ENCODE results near the gene MMP14. TPM values are rescaled to one million over a fixed set of nuclear protein-coding genes. Genes with fewer than 3 reads are reported as not detected.

The MMP14 gene
- total and polyA plus RNA-seq, 2 experiments from 2014 or later = 7.0 to 56.4 TPM

DNA sequence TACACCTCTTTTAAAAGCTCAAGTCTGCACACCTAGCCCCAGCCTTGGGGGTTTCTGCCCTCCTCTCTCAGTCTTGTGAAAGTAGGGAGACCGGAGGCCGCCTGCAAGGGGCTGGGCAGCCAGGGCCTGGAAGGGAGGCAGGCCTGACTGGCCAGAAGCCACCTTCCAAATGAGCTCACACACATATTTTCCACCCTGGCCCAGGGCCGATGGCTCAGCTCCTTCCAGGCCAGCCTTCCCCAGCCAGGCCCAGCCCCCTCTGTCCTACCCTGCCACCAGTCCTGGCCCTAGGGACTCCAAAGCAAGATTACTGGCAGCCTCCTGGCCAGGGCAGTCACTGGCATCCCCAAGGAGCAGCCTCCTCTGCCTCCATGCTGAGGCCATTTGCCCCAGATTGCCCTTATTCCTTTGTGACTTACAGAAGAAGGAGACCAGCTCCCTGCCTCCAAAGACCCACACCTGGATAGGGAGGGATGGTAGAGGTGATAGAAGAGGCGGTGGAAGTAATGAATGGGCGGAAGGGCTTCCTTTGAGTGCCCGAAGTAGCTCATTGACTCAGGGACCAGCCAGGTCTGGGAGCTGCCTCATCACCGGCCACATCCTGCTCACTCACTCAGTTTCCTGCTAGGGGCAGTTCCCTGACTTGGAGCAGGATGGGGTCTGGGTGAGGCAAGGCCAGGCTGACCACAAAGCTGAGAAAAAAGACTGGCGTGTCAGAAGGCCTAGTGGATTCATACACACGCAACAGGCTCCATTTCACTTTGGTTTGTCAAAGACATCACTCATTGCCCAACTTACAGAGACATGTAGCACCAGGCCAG lies 14.8 kb downstream of the MMP14 start:
- no peak overlapping the region for H3K4me2 ChIP-seq

More for the DNA sequence above, 14.8 kb downstream of the MMP14 start:
- Mint-ChIP-seq H3K4me1 (peaks cover 26% of the 10 kb centered on the region), H3K36me3 (ENCODE audit: low read depth) (0 out of 3 replicates have a peak, but pooled peaks cover 3% of the 10 kb centered on the region), H3K27ac (0 out of 2 replicates have a peak overlapping the region, but pooled peaks have one; percentile 28), H3K27me3 (ENCODE audit: insufficient read depth, low read depth, poor library complexity) (peaks cover 9% of the 10 kb centered on the region), H3K9me3 (no peaks in the 10 kb centered on the region; the same call in 2 of the 3 replicates), H3K4me3 (no peak overlapping the region)
- peaks cover 21% of the 10 kb centered on the region for H3F3A ChIP-seq (replicated peaks; ENCODE audit: low read depth)
- no peak for TF ChIP-seq CTCF (conservative IDR thresholded peaks at IDR 0.05; ENCODE audit: low read depth in 2 of 2)
- no peak for TF ChIP-seq NANOG (IDR thresholded peaks at IDR 0.05; ENCODE audit: borderline replicate concordance)
- TF ChIP-seq ZNF331 (CRISPR knock-in tag; IDR thresholded peaks at IDR 0.05; ENCODE audit: low read depth) = no peak
- no peak for TF ChIP-seq CREB1 (CRISPR knock-in tag; IDR thresholded peaks at IDR 0.05; ENCODE audit: low read depth)
- TF ChIP-seq ETS1 (IDR thresholded peaks at IDR 0.05) = no peak
- TF ChIP-seq JUNB (IDR thresholded peaks at IDR 0.05; ENCODE audit: unreplicated experiment) = no peak
- no peak for TF ChIP-seq STAT1 (IDR thresholded peaks at IDR 0.05; ENCODE audit: unreplicated experiment)
- TF ChIP-seq EZH2phosphoT487 (IDR thresholded peaks at IDR 0.05; ENCODE audit: unreplicated experiment) = no peak
- no peak for TF ChIP-seq ZNF114 (CRISPR knock-in tag; IDR thresholded peaks at IDR 0.05)
- TF ChIP-seq EZH2 (IDR thresholded peaks at IDR 0.05; ENCODE audit: low read depth, unreplicated experiment) = no peak
- no peak for TF ChIP-seq POLR2AphosphoS5 (IDR thresholded peaks at IDR 0.05; ENCODE audit: low read depth)
- no peak for TF ChIP-seq REST (IDR thresholded peaks at IDR 0.05; ENCODE audit: unreplicated experiment)
- no peak for TF ChIP-seq ZNF462 (CRISPR knock-in tag; IDR thresholded peaks at IDR 0.05)
- no peaks in the 10 kb centered on the region for H4K20me1 ChIP-seq (replicated peaks; ENCODE audit: insufficient read depth)
- no peaks in the 10 kb centered on the region for H3K27me3 ChIP-seq (ENCODE audit: insufficient read depth)
- H3K4me3 ChIP-seq = no peak overlapping the region
- no peak overlapping the region for H2AFZ ChIP-seq
- ATAC-seq (no peak), DNase-seq (ENCODE audit: low spot score) (no peak)
- H3K9me2 ChIP-seq (ENCODE audit: insufficient read depth) = no peaks in the 10 kb centered on the region
- H3K27ac ChIP-seq (ENCODE audit: low read depth) = no peak overlapping the region
- no peaks in the 10 kb centered on the region for H3K79me2 ChIP-seq (replicated peaks; ENCODE audit: insufficient read depth)
- H3K4me1 ChIP-seq (ENCODE audit: insufficient read depth) = peaks cover 23% of the 10 kb centered on the region
- no peaks in the 10 kb centered on the region for H3K36me3 ChIP-seq (ENCODE audit: insufficient read depth)

All from GM23338 (cell line).